Kidney epithelial cell (primary cell): ENCODE measurements around the gene GOLGA3. TPM values are rescaled to one million over a fixed set of nuclear protein-coding genes. Genes with fewer than 3 reads are reported as not detected.

Source experiments
- DNase-seq: peaks from one replicate; pipeline ENCODE4 v3.0.0-alpha.2; 2010; ENCODE audit warnings: low read depth
- H3K27me3 ChIP-seq: 2 replicates; pipeline ENCODE4 v1.6.0; 2011; ENCODE audit warnings: low read length; ENCODE audit not compliant: control insufficient read depth, insufficient read depth
- H3K36me3 ChIP-seq: 2 replicates; pipeline ENCODE4 v1.5.1; 2011; ENCODE audit warnings: low read length; ENCODE audit not compliant: control insufficient read depth, insufficient read depth
- H3K4me3 ChIP-seq: 2 replicates; pipeline ENCODE4 v1.5.1; 2011; ENCODE audit warnings: low read depth, mild to moderate bottlenecking, control low read depth, low read length
- total RNA-seq: library from RNA; depleted of rRNA; stranded (reverse); fragments of >200 nt; gene quantifications from 2 replicates; pipeline ENCODE4 v1.2.3, GENCODE V29; 2015
- TF ChIP-seq, protein P1 (sequence below): IDR thresholded peaks from 2 replicates; pipeline ENCODE4 v1.5.1; 2011; ENCODE audit warnings: mild to moderate bottlenecking, moderate library complexity, low read length, control low read depth, inconsistent platforms; ENCODE audit not compliant: insufficient read depth, poor library complexity, severe bottlenecking

The GOLGA3 gene
- total RNA-seq, 1 donor from 2014 or later = 79.1 TPM

DNA sequence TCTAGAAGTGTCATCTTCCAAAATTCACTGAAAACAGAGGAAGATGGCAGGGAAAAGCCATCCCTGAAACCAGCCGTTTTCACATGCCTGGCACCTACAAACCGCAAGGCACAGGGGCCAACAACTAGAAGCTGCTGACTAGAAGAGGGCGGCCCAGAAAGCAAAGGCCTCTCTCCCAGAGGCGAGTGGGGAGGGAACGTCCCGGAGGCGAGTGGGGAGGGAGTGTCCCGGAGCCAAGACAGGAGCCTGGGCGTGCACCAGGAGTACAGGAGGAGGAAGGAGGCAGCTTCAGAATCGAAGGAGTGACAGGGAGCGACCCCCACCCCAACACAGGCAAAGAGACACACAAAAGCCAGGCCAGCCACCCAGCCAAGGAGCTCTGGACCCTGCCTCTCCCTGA lies 88.0 kb downstream of the GOLGA3 start:
- peaks cover 10% of the 10 kb centered on the region for H3K36me3 ChIP-seq
- no peak overlapping the region for H3K4me3 ChIP-seq
- DNase-seq = no peak

DNA sequence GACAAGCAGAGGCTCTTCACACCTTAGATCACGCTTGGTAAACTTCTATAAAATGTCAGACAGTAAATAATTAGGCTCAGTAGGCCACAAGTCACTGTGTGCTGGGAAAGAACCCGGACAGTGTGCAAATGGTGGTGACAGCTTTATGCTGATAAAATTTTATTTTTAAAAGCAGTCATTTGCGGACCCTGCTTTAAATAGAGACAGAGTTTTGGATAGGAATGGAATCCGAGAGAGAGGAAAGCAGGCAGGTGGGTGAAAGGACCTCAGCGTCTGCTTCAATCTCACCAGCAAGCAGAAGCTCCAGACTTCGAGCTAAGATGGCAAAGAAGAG lies 88.4 kb downstream of the GOLGA3 start:
- Histone ChIP-seq H3K27me3 (no peaks in the 10 kb centered on the region), H3K4me3 (no peak overlapping the region), H3K36me3 (peaks cover 12% of the 10 kb centered on the region)
- TF ChIP-seq, protein P1, sequence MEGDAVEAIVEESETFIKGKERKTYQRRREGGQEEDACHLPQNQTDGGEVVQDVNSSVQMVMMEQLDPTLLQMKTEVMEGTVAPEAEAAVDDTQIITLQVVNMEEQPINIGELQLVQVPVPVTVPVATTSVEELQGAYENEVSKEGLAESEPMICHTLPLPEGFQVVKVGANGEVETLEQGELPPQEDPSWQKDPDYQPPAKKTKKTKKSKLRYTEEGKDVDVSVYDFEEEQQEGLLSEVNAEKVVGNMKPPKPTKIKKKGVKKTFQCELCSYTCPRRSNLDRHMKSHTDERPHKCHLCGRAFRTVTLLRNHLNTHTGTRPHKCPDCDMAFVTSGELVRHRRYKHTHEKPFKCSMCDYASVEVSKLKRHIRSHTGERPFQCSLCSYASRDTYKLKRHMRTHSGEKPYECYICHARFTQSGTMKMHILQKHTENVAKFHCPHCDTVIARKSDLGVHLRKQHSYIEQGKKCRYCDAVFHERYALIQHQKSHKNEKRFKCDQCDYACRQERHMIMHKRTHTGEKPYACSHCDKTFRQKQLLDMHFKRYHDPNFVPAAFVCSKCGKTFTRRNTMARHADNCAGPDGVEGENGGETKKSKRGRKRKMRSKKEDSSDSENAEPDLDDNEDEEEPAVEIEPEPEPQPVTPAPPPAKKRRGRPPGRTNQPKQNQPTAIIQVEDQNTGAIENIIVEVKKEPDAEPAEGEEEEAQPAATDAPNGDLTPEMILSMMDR = no peak
- DNase-seq = no peak

More for the DNA sequence above, 88.0 kb downstream of the GOLGA3 start:
- TF ChIP-seq, protein P1 = no peak
- no peaks in the 10 kb centered on the region for H3K27me3 ChIP-seq

DNA sequence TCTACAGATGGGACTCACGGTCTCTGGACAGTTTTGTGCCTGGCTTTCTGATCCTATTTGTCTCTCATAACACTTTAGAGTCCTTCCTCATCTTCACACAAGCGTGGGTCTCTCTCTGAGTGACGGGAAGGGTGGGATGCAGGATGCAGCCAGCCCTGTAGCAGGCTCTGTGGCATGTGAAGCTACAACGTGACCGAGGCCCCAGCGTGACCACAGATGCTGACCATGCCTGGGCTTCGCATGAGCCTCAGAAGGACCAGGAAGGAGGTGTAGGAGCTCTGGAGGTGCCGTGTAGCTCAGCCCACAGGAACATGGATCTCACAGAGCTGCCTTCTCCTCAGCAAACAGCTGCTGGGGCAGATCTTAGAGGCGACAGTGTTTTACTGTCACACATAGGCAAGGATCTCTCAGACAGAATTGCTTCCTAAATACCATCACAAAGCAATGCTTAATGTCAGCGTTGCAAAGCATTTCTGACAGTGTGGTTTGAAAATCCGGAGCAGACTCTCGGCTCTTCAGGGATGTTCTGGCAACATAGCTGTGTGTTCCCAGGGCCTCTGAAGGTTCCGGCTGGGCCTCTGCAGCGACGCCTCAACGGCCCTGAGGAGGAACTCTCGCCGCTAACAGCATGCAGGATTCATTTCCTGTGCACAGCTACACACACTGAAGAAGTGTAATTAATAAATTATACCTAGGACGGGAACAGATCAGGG lies 88.9 kb downstream of the GOLGA3 start:
- Histone ChIP-seq H3K27me3 (no peaks in the 10 kb centered on the region), H3K36me3 (peaks cover 14% of the 10 kb centered on the region), H3K4me3 (no peak overlapping the region)
- DNase-seq = no peak
- TF ChIP-seq, protein P1 = no peak

DNA sequence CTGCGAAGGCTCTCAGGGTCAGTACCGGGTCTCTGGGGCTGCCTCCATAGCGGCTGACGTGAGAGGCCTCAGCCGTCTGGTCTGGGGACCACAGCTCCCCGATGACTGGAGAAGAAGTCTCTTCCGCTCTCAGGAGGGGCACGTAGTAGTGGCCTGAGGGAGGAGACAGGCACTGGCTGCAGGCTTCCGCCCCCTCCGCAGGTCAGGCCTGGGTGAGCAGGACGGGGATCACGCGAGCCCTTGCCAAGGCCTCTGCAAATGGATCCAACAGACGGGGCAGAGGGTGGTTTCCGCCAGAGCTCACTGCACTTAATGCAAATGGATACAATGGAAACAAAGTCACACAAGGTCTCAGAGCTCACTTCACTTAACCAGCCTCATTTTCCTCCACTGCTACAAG lies 91.8 kb downstream of the GOLGA3 start:
- no peak for DNase-seq
- Histone ChIP-seq H3K36me3 (peaks cover 12% of the 10 kb centered on the region), H3K4me3 (no peak overlapping the region), H3K27me3 (no peaks in the 10 kb centered on the region)
- TF ChIP-seq, protein P1 = no peak

DNA sequence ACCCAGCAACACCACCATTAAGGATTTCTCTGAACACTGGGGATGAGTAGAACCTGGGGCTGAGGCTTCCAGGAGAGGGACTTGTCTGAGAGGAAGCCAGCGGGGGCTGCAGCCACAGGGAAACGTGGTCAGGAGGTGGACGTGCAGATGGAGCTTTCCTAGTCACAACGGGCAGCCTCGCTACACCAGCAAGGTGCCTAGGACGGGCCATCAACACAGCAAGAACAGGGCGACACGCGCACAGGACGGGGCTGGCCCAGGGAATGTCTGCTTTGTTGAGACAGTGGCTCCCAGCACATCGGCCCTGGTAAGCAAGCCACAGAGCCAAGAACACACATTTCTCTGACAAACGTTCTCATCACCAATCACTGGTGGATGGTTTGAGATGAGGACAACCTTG lies 92.3 kb downstream of the GOLGA3 start:
- Histone ChIP-seq H3K36me3 (peaks cover 10% of the 10 kb centered on the region), H3K4me3 (no peak overlapping the region), H3K27me3 (no peaks in the 10 kb centered on the region)
- DNase-seq = no peak
- TF ChIP-seq, protein P1 = no peak

DNA sequence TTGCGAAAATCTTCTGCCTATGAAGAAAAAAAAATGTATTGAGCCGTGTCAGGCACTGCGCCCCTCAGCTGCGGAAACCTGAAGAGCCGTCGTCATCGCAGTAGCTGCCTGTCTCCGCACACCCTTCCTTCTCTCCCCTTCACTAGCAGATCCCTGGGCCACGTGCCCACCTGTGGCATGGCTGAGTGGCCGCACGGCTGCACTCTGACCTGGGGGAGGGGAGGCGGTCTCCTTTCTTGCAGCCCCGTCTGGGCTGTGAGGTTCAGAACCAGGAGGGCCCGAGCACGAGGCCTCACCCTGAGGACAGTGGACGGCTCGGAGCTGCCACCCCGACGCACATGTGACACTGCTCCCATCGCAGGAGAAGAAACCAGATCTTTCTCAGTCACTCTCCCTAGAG lies 93.2 kb downstream of the GOLGA3 start:
- no peak overlapping the region for H3K4me3 ChIP-seq
- TF ChIP-seq, protein P1 = no peak
- H3K36me3 ChIP-seq = peaks cover 11% of the 10 kb centered on the region
- no peaks in the 10 kb centered on the region for H3K27me3 ChIP-seq
- DNase-seq = no peak
